ENCODE data around the gene ARID3B.
A peak's percentile ranks its signal among the peaks of the same experiment; 100 is the strongest.
"Not testable (repeated sequence)": the region's sequence is repeated elsewhere in the genome, so short reads cannot be mapped to it uniquely, and the experiment has no call there.

ARID3B gene

GRCh38 chr15:74625693-74626092, 84.7 kb downstream of the ARID3B start:
- no peak for DNase-seq

DNA sequence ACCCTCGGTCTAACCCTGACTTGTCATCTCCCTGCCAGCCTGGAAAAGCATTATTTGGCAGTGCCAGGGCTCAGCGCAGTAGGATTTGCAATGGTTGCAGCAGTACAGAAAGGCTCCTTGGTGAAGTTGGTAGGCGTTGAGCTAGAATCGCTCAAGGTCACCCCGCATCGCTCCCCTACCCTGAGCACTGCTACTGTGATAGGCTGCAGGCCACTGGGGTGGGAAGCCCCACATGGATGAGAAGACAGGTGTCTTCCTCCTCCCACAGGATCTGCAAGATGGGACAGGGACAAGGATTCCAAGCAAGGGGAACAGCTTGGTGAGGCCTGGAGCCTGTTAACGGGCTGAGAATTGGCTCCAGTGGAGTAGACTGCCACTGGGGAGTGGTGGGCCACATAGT, 85.3 kb downstream of the ARID3B start:
- no peak for DNase-seq

DNA sequence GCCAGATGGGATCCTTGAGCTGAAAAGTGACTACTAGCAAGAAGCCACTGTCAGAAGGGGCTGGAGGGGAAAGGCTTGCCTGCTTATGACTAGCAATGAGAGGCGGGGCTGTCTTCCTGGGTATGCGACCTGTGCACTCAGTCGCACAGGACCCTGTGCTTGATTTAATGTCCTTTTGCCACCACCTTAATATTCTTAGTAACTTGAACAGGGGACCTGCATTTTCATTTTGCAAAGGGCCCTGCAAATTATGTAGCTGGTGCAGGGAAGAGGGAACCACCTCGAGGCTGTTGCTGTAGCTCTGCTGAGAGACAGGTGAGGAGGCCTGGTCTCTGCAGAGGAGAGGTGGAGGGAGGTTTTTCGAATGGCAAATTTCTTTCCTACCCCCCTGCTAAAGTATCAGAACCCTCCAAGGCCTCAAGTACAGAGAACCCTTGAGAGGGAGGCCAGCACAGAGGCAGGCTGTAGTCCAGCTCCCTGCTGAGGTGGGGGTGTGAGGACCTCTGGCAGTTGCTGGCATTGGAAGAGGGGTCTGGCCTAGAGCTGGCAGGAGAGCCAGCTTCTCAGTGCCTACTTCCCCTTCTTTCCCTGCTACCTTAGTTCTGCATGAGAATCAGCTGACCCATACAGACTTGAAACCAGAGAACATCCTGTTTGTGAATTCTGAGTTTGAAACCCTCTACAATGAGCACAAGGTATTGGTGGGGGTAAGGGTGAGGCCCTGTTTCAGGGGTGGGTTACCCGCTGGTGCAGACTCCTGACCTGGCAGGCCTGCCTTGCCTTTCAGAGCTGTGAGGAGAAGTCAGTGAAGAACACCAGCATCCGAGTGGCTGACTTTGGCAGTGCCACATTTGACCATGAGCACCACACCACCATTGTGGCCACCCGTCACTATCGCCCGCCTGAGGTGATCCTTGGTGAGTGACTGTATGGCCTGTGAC, 86.0 kb downstream of the ARID3B start:
- DNase-seq, result no peak

DNA sequence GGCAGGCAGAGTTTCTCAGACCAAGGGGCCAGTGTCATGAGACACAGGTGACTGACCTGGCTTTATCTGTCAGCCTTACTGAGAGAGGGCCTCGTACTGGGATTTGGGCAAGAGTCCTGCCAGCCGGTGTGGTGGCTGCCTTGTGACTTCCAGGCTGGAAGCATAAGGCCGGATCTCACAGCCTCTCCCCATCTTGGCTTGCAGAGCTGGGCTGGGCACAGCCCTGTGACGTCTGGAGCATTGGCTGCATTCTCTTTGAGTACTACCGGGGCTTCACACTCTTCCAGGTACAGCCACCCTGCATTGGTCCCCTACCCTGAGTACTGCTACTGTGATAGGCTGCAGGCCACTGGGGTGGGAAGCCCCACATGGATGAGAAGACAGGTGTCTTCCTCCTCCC, 86.7 kb downstream of the ARID3B start:
- DNase-seq, result no peak

- DNase-seq, result no peak
Measured at GRCh38 chr15:74628199-74628598, 87.2 kb downstream of the ARID3B start.

- DNase-seq, result no peak
Measured at GRCh38 chr15:74628949-74629348, 87.9 kb downstream of the ARID3B start.

GRCh38 chr15:74629696-74630095, 88.7 kb downstream of the ARID3B start:
- DNase-seq, result not testable (repeated sequence)

DNA sequence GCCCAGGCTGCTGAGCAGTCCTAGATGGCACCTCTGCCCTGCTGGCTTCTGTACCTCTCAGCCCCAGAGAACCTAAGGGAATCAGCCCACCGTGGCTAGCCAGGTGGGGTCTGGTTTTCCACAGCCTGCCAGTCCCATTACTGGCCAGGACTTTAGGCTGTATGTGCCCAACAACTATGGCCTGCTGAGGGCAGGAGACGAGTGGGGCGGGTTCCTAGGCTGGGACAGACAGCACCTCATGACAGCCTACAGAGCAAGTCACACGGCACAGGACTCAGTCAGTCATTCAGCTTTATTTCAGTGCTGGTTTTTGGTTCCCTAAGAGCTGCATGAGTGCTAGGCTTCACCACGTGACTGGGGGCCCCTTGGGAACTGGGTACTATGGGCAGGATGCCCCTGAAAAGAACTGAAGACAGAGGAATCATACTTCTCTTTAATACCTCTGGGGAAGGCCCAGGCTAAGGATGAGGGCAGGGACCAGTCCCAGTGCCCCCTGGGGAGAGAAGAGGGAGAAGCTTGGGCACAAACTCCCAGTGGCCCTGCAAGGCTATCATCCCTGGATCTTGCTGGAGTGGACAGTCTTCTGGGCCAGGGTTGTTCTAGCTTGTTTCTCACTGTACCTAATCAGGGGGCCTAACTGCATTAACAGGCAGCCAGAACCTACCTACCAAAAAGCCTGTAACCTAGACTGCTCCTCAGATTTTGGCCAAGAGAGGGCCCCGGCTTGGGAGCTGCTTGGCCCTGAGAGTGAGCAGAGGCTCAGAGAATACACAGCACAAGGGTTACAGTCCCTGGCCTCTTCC, 89.5 kb downstream of the ARID3B start:
- DNase-seq, result no peak

- no peak for DNase-seq
Measured at GRCh38 chr15:74631087-74631385, 90.0 kb downstream of the ARID3B start.

DNA sequence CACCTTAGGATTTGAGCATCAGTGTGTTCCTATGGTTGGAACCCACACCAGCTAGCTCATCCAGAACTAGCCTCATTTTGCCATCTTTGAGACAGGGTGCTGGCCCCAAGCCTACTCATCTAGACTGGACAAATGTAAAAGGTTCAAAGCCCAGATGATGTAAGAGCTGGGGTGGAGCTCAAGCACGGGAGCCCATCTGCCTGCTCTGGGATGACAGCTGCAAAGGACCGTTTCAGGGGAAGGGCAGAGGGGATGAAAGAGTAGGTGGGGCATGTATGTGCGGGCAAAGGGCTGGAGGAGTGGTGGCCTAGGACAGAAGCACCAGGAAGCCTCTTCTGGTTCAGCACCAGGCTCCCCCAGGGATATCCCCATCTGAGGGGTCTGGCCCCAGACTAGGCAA, 90.4 kb downstream of the ARID3B start:
- no peak for DNase-seq

DNA sequence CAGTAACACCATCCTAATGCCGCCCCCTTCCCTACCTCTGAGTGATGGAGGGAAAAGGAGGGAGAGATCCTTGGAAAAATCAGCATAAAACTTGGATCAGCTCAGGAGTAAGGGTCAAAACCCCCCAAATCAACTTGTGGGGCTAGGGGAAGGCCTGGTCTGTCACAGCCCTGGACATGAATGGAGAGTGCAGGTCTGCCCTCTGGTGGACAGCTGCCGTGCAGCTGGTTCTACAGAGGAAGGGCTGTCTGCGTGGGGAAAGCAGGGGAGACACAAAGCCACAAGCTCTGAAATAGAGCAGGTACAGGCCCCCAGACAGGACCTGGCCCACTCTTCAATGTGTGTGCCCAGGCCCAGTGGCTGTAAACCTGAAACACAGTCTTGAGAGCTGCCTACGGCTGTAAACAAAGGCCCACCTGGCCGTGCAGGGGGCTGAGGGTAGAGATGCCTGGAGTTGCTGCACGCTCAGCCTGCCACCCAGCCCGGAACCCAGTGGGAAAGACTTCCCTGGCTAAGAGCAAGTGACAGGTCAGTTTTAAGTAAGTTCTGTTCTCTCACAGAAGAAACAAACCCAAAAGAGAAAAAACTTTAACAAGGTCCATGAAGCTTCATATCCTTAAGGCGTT, 91.0 kb downstream of the ARID3B start:
- DNase-seq, result peak; percentile 13

- no peak for DNase-seq
Measured at GRCh38 chr15:74632601-74633000, 91.6 kb downstream of the ARID3B start.

DNA sequence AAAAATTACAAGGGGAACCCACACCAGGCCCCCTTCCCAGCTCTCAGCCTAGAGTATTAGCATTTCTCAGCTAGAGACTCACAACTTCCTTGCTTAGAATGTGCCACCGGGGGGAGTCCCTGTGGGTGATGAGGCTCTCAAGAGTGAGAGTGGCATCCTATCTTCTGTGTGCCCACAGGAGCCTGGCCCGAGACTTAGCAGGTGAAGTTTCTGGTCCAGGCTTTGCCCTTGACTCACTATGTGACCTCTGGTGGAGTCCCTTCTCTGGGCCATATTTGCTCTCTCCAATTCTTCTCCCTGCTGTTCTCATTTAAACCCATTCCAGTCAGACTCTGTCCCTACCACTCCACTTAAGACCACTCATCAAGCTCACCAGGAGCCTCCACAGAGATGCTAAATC, 92.8 kb downstream of the ARID3B start:
- DNase-seq, result no peak

DNA sequence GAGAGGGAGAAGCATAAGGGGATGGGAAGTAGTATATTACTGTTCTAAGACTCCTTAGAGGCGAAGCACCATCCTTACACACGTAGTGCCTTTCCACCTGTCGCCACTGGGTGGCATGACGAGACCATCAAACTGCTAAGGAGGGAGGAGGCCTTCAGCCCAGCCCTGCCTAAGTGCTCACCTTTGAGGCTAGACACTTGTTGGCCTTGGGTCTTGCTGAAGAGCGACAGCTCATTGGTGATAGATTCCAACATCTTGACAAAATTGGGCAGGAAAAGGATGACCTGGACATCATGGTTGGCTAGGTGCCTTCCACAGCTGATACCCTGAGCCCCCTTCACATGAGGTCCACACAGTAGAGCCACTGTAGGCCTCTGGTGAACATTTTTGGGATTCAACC, 94.2 kb downstream of the ARID3B start:
- DNase-seq, result peak; percentile 23

DNA sequence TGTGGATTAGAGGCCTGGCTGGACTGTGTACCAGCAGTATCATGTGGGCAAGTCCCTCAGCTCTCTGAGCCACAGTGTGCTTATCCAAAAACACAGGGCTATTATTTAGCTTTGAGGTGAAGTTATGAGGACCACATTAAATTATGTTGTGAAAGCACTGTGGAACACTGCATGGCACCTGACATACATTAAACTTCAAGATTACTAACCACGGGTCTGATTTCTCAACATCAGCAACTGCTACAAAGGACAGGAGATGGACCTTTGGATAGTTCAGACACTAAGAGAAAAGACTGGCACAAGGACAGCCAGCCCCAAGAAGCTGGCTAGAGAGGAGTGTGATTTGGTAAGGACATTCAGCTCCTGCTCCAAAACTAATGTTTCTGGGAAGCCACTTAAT, 96.0 kb downstream of the ARID3B start:
- no peak for DNase-seq

DNA sequence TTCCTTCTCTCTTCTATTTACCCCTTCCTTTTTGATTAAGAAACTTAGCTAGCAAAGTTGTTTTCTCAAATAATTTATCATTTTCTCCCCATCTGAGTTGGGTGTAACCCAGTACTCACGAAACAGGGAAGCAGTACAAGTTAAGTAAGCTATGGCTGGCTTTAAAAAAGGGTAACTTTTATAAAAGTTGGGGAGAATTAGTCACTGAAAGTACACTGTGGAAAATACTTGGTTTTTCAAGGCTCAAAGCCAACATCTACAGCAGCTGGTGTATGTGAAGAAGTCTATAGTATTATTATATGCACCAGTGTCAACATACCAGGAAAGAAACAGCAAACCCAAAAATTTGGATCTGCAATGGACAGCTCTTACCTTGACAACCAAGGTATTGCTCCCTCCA, 100.1 kb downstream of the ARID3B start:
- no peak for DNase-seq

GRCh38 chr15:74642348-74642733, 101.3 kb downstream of the ARID3B start:
- no peak for DNase-seq

GRCh38 chr15:74642734-74643664, 102.0 kb downstream of the ARID3B start:
- no peak for DNase-seq

- no peak for DNase-seq
Measured at GRCh38 chr15:74643665-74644204, 102.7 kb downstream of the ARID3B start.

DNA sequence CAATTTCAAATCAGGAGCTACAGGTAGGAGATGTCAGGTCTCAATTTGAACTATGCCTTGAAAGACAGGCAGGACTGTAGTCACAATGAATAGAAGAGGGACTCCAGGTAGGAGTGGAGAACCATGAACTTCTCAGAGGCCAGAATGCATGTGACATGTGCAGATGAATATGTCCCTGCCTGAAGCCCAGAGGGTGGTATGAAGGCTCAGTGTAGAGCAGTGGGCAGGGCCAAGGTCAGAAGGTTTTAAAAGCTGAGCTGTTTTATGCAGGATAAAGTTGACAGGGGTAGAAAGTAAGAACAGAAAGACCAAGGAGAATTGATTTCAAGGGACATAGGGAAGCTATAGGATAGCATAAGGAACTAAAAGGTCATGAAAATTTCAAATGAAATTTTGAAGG, 105.5 kb downstream of the ARID3B start:
- no peak for DNase-seq
